Activated CD4-positive, alpha-beta T cell treated with anti-CD3 and anti-CD28 coated beads for 36 hours (primary cell): Measurements from ENCODE around the gene PLEKHA5. TPM values are rescaled to one million over a fixed set of nuclear protein-coding genes. Genes with fewer than 3 reads are reported as not detected.

Experiments used
- ATAC-seq: fragments of 200-7000 bp; cut with Tn5 transposase; one replicate; pipeline ENCODE4 v1.10.0; 2021; ENCODE audit warnings: mild to moderate bottlenecking, moderate library complexity
- CTCF ChIA-PET: fragments of 350-600 bp; sonication (Branson Sonifier 250); formaldehyde crosslinking; loops from one replicate; lab custom pipeline; 2021; ENCODE audit warnings: antibody characterized with exemption; lab: Charles Lee
- POLR2A ChIA-PET: fragments of 350-600 bp; sonication (Branson Sonifier 250); formaldehyde crosslinking; loops from one replicate; lab custom pipeline; 2021; ENCODE audit warnings: antibody characterized with exemption, inconsistent platforms; lab: Charles Lee
- DNase-seq: peaks from one replicate; pipeline ENCODE4 v3.0.0-alpha.2; 2020
- H3K27ac Mint-ChIP-seq: one replicate; pipeline ENCODE4 v1.8.0; 2021; ENCODE audit warnings: mixed read lengths
- H3K27me3 Mint-ChIP-seq: one replicate; pipeline ENCODE4 v1.8.0; 2021; ENCODE audit warnings: mixed read lengths
- H3K36me3 Mint-ChIP-seq: one replicate; pipeline ENCODE4 v1.8.0; 2021; ENCODE audit warnings: low read depth, mixed read lengths
- H3K4me1 Mint-ChIP-seq: one replicate; pipeline ENCODE4 v1.8.0; 2021; ENCODE audit warnings: mixed read lengths
- H3K4me3 Mint-ChIP-seq: one replicate; pipeline ENCODE4 v1.8.0; 2021; ENCODE audit warnings: mild to moderate bottlenecking, moderate library complexity, mixed read lengths
- H3K9me3 Mint-ChIP-seq: one replicate; pipeline ENCODE4 v1.8.0; 2021; ENCODE audit warnings: low read depth, mixed read lengths
- intact Hi-C, 2 experiments: fragments of 100-400 bp; cut with DNase I in 1 of 2; cut with micrococcal nuclease in 1 of 2; formaldehyde crosslinking; loops; one replicate each; pipeline versions ENCODE4 v1.14.2 to v1.15.1; 2022 to 2024; cut with DNase I, micrococcal nuclease
- total RNA-seq, 2 experiments: library from RNA; stranded (reverse); gene quantifications; one replicate each; pipeline ENCODE4 v1.2.3, GENCODE V29; 2021

PLEKHA5 gene
- total RNA-seq, 2 experiments from 2014 or later, result 4.5 to 5.7 TPM

DNA sequence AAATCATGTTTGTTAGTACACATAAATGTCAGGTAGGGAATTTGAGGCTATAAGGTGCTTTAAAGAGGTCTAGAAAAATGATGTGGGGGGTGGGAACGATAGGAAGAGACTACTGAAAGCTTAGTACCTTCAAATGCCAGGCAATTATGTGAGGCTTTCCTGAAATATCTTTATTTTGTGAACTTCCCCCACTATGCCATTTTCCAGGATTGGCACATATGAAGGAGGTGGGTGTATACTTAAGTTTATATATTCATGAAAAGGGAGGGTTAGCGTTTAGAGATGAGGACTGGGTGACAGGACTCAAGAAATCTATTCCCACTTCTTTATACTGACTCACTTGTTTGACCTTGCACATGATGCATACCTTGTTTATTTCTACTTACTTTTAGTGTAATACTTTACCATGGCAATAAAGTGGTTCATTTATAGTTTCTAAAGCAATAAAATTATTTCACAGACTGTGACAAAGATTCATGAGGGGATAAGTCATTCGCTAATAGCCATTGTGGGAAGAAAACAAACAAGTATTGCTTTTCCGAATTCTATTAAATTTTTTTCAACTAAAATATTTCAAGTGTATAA is 77.1 kb downstream of the PLEKHA5 start:
- Mint-ChIP-seq H3K9me3 (peaks cover 2% of the 10 kb centered on the region), H3K4me3 (no peak overlapping the region), H3K27me3 (no peaks in the 10 kb centered on the region), H3K36me3 (no peaks in the 10 kb centered on the region), H3K4me1 (peaks cover 4% of the 10 kb centered on the region), H3K27ac (no peak overlapping the region)
- intact Hi-C loops, result no loop called here
- DNase-seq, result no peak
- ATAC-seq, result no peak
- ChIA-PET POLR2A (no interaction called here), CTCF (interaction anchor here (0.6 kb wide), 1 partner anchor 471 kb away, joined by 4 read pairs; no protein-coding TSS in a partner anchor)

DNA sequence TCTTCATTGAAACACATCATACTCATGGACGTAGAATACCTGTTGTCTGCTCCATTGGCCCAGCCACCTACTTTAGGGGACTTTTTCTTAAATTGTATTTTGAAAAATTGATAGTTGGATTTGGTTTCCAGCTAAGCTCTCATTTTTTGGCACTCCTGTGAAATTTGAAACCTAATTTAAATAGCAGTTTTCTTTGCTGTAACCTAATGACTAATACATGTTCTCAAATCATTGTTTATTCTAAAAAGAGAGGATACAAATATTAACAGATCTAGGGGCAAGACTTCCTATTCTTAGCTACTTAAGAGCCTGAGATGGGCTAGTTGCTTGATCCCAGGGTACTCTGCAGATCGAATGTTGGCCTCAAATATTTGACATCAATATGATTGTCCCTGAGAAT is 78.9 kb downstream of the PLEKHA5 start:
- intact Hi-C loops, result no loop called here
- H3K27ac Mint-ChIP-seq, result no peak overlapping the region
- ATAC-seq, result no peak
- peaks cover 2% of the 10 kb centered on the region for H3K4me1 Mint-ChIP-seq
- no peaks in the 10 kb centered on the region for H3K36me3 Mint-ChIP-seq
- H3K9me3 Mint-ChIP-seq, result peaks cover 2% of the 10 kb centered on the region
- ChIA-PET POLR2A (no interaction called here), CTCF (interaction anchor here (0.7 kb wide), 1 partner anchor 76 kb away, joined by 3 read pairs; no protein-coding TSS in a partner anchor)
- no peaks in the 10 kb centered on the region for H3K27me3 Mint-ChIP-seq
- no peak for DNase-seq
- no peak overlapping the region for H3K4me3 Mint-ChIP-seq

DNA sequence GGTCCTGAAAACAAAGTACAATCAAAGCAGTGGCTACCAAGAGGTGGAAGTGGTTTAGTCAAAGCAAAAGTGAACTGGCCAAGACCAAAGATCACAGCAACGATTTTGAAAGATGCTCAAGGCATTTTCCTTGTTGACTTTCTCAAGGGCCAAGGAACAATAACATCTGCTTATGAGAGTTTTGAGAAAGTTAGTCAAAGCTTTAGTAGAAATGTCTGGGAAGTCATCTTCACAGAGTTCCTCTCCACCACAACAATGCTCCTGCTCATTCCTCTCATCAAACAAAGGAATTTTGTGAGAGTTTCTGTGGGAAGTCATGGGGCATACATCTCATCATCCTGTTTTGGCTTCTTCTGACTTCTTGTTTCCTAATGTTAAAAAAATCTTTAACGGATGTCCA is 80.1 kb downstream of the PLEKHA5 start:
- DNase-seq (no peak), ATAC-seq (no peak)
- ChIA-PET POLR2A (no interaction called here), CTCF (no interaction called here)
- intact Hi-C loops, result no loop called here
- no peaks in the 10 kb centered on the region for H3K27me3 Mint-ChIP-seq
- no peaks in the 10 kb centered on the region for H3K4me1 Mint-ChIP-seq
- peaks cover 2% of the 10 kb centered on the region for H3K9me3 Mint-ChIP-seq
- no peak overlapping the region for H3K27ac Mint-ChIP-seq
- H3K4me3 Mint-ChIP-seq, result no peak overlapping the region
- H3K36me3 Mint-ChIP-seq, result no peaks in the 10 kb centered on the region

DNA sequence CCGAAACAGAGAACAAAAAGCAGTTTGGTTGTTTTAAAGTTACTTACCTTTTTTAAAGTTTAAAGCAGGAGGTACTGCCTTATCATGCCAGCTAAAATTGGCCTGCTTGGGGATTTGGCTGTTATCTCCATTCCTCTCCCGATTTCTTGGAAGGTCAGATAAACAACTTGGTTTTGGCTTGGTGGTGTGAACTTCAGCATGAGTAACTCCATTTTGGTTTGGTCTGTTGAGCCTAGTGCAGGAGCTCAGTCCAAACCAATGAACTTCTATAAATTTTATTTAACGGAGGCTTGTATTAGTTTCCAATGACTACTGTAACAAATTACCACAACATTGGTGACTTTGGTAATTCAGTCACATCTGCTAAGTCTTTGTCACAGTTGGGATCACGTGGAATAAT is 82.3 kb downstream of the PLEKHA5 start:
- no peaks in the 10 kb centered on the region for H3K4me1 Mint-ChIP-seq
- ATAC-seq (no peak), DNase-seq (no peak)
- H3K36me3 Mint-ChIP-seq, result no peaks in the 10 kb centered on the region
- intact Hi-C loops, result no loop called here
- ChIA-PET CTCF (interaction anchor here (0.7 kb wide), 1 partner anchor 209 kb away, joined by 3 read pairs; no protein-coding TSS in a partner anchor), POLR2A (no interaction called here)
- H3K27ac Mint-ChIP-seq, result no peak overlapping the region
- peaks cover 2% of the 10 kb centered on the region for H3K9me3 Mint-ChIP-seq
- no peaks in the 10 kb centered on the region for H3K27me3 Mint-ChIP-seq
- H3K4me3 Mint-ChIP-seq, result no peak overlapping the region

DNA sequence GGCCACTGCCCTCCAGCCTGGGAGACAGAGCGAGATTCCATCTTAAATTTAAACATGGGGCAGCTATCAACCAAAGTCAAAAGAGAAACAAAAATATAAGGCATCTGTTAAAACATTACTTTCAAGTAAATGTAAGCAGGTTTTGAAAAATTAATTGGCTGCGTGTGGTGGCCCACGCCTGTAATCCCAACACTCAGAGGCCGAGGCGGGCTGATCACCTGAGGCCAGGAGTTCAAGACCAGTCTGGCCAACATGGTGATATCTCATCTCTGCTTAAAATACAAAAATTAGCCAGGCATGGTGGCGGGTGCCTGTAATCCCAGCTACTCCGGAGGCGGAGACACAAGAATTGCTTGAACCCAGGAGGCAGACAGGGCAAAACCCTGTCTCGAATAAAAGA is 82.7 kb downstream of the PLEKHA5 start:
- intact Hi-C loops, result no loop called here
- no peaks in the 10 kb centered on the region for H3K36me3 Mint-ChIP-seq
- H3K4me3 Mint-ChIP-seq, result no peak overlapping the region
- H3K27me3 Mint-ChIP-seq, result no peaks in the 10 kb centered on the region
- POLR2A ChIA-PET, result no interaction called here
- no peak overlapping the region for H3K27ac Mint-ChIP-seq
- ATAC-seq, result no peak
- H3K4me1 Mint-ChIP-seq, result no peaks in the 10 kb centered on the region
- H3K9me3 Mint-ChIP-seq, result peaks cover 2% of the 10 kb centered on the region
- CTCF ChIA-PET, result interaction anchor here (0.7 kb wide), 1 partner anchor 210 kb away, joined by 3 read pairs; no protein-coding TSS in a partner anchor
- DNase-seq, result no peak

DNA sequence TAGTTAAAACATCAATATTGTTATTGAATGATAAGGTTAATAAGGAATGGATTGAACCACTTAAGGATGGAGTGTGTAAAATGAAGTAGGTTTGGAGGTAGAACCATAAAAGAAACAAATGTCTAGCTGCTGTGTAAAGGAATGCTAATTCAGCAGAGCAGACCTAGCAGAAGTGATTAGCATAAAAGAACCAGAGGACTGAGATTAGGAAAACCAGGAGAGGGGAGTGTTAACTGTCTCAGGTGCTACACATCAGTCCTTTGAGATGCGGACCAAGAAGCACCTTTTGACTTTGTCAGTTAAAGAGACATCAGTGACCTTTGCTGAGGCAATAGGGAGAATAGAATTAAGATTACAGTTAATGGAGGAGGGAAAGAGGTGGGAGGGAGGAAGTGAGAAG is 84.5 kb downstream of the PLEKHA5 start:
- intact Hi-C loops, result no loop called here
- H3K9me3 Mint-ChIP-seq, result no peaks in the 10 kb centered on the region
- no peaks in the 10 kb centered on the region for H3K4me1 Mint-ChIP-seq
- no peak for ATAC-seq
- ChIA-PET POLR2A (no interaction called here), CTCF (no interaction called here)
- no peak for DNase-seq
- no peaks in the 10 kb centered on the region for H3K27me3 Mint-ChIP-seq
- no peaks in the 10 kb centered on the region for H3K36me3 Mint-ChIP-seq
- H3K27ac Mint-ChIP-seq, result no peak overlapping the region
- H3K4me3 Mint-ChIP-seq, result no peak overlapping the region

DNA sequence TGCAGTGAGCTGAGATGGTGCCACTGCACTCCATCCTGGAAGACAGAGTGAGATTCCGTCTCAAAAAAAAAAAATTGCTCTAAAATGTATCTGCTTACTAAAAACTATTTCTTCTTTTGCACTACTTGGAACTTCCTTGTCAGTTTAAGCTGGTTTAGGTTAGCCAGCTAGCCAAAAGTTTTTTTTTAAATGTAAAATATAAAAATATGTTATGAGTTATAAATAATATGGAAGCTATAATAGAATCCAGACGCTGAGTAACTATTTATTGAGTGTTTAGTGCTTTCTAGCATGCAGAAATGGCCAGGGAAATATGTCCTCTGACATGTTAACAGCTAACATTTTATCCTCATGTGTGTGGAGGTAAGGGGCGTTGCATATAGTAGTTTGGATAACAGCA is 85.6 kb downstream of the PLEKHA5 start:
- Mint-ChIP-seq H3K27ac (no peak overlapping the region), H3K4me1 (no peaks in the 10 kb centered on the region), H3K9me3 (no peaks in the 10 kb centered on the region), H3K27me3 (no peaks in the 10 kb centered on the region), H3K4me3 (no peak overlapping the region), H3K36me3 (no peaks in the 10 kb centered on the region)
- DNase-seq (no peak), ATAC-seq (no peak)
- CTCF ChIA-PET, result interaction anchor here (0.6 to 1.3 kb wide), 3 partner anchors 10 to 167 kb away, joined by 3 to 5 read pairs (median 3); no protein-coding TSS in a partner anchor
- POLR2A ChIA-PET, result no interaction called here
- intact Hi-C loops, result no loop called here

DNA sequence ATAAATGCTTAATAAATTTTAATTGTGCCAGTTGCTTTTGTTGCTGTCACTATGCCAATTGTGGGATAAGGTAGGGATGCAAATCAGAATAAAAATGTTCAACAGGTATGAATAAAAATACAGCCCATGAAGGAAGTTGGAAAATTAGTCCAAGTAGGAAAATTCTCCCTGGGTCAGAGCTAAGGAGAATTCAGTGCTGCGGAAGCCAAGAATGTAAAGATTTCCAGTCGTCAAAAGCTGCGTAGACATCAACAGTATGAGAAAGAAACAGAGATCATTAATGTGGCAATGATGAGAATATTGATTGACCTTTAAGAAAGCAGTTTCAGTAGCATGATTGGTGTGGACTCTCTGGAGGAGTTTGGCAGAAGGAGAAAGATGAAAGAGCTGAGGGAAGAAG is 87.9 kb downstream of the PLEKHA5 start:
- ATAC-seq (no peak), DNase-seq (no peak)
- Mint-ChIP-seq H3K4me1 (peaks cover 2% of the 10 kb centered on the region), H3K27me3 (no peaks in the 10 kb centered on the region), H3K27ac (no peak overlapping the region), H3K9me3 (no peaks in the 10 kb centered on the region), H3K36me3 (no peaks in the 10 kb centered on the region), H3K4me3 (no peak overlapping the region)
- CTCF ChIA-PET, result no interaction called here
- POLR2A ChIA-PET, result no interaction called here
- intact Hi-C loops, result no loop called here

DNA sequence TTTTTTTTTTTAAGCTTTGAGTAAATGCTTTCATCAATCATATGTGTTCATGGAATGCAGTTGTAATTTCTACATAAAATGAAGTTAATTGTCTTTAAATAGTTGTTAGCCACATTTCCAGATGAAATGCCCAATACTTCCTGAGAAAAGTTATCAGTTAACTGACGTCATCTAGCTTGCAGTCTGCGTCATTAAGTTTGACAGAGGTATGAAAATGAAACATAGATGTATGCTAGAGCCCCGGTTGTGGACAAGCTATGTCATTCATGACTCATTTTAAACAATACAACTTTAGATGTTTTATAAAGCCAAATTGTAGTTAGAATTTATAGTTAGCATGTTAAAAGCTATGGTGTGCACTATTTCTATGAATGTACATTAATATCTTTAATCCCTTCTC is 90.7 kb downstream of the PLEKHA5 start:
- peaks cover 2% of the 10 kb centered on the region for H3K4me1 Mint-ChIP-seq
- H3K36me3 Mint-ChIP-seq, result no peaks in the 10 kb centered on the region
- ATAC-seq (no peak), DNase-seq (no peak)
- H3K27me3 Mint-ChIP-seq, result no peaks in the 10 kb centered on the region
- no peaks in the 10 kb centered on the region for H3K9me3 Mint-ChIP-seq
- POLR2A ChIA-PET, result no interaction called here
- CTCF ChIA-PET, result no interaction called here
- H3K27ac Mint-ChIP-seq, result no peak overlapping the region
- no peak overlapping the region for H3K4me3 Mint-ChIP-seq
- intact Hi-C loops, result no loop called here

DNA sequence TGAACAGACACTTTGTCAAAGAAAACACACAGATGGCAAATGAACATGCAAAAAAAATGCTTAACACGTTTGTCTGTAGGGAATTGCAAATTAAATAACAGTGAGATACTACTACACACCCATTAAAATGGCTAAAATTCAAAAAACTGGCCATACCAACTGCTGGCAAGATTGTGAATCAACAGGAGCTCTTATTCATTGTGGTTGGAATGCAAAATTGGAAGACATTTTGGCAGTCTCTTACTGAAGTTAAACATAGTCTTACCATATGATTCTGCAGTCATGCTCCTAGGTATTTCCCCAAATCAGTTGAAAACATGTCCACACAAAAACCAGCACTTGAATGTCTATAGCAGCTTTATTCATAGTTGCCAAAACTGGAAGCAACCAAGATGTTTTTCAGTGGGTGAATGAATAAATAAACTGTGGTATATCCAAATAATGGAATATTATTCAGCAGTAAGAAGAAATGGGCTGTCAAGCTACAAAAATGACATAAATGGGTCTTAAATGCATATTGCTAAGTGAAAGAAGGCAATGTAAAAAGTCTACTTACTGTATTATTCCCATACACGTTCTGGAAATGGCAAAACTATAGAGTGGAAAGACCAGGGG is 91.4 kb downstream of the PLEKHA5 start:
- Mint-ChIP-seq H3K9me3 (no peaks in the 10 kb centered on the region), H3K36me3 (no peaks in the 10 kb centered on the region), H3K4me3 (no peak overlapping the region), H3K4me1 (peaks cover 2% of the 10 kb centered on the region), H3K27me3 (no peaks in the 10 kb centered on the region), H3K27ac (no peak overlapping the region)
- DNase-seq, result no peak
- POLR2A ChIA-PET, result no interaction called here
- intact Hi-C loops, result no loop called here
- CTCF ChIA-PET, result no interaction called here
- no peak for ATAC-seq

DNA sequence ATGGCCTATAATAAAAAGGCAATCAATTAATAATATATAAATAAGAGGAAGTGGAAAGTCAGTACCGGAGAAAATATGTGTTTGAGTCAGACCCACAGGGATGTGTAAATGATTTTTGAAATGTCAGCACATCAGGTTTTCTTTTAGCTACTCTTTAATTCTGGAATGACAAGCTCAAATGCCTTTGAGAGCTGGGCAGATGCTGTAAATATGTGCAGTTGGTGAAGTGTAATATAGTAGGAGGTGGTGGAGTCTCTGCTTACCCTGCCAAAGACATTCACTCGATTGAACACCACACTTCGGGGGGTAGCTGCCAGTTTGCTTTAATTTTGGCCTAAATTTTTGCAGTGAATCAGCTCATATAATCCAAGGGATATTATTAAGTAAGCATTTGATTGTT is 93.0 kb downstream of the PLEKHA5 start:
- intact Hi-C loops, result no loop called here
- H3K4me1 Mint-ChIP-seq, result peaks cover 2% of the 10 kb centered on the region
- POLR2A ChIA-PET, result no interaction called here
- H3K27ac Mint-ChIP-seq, result no peak overlapping the region
- H3K27me3 Mint-ChIP-seq, result no peaks in the 10 kb centered on the region
- no peaks in the 10 kb centered on the region for H3K36me3 Mint-ChIP-seq
- DNase-seq (no peak), ATAC-seq (no peak)
- CTCF ChIA-PET, result interaction anchor here (0.6 to 1.4 kb wide), 6 partner anchors 15 to 361 kb away, joined by 3 to 5 read pairs (median 3); no protein-coding TSS in a partner anchor
- H3K4me3 Mint-ChIP-seq, result no peak overlapping the region
- no peaks in the 10 kb centered on the region for H3K9me3 Mint-ChIP-seq

DNA sequence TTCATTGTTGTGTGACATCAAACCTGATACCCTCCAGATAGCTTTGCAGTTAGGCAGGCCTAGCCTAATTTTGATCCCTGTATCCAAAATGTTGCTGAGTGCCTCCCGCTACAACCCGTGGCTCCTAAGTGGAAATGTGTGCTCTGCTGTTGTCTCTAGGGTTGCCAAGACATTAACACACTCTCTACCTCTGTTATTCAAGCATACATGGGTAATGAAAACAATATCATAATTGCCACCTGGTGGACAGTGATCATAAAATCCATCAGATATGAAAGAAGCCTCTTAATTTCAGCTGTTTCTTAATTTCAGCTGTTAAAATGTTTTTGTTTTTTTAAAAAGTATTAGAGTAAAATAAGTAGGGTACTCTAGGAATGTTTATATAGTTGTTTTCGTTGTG is 93.5 kb downstream of the PLEKHA5 start:
- POLR2A ChIA-PET, result no interaction called here
- Mint-ChIP-seq H3K27me3 (no peaks in the 10 kb centered on the region), H3K9me3 (no peaks in the 10 kb centered on the region), H3K27ac (no peak overlapping the region), H3K4me1 (peaks cover 2% of the 10 kb centered on the region), H3K36me3 (no peaks in the 10 kb centered on the region), H3K4me3 (no peak overlapping the region)
- CTCF ChIA-PET, result interaction anchor here (0.9 to 1.4 kb wide), 5 partner anchors 14 to 361 kb away, joined by 3 to 5 read pairs (median 3); no protein-coding TSS in a partner anchor
- DNase-seq, result no peak
- intact Hi-C loops, result no loop called here
- no peak for ATAC-seq
